SW480 (cell line): ENCODE results near the gene GGNBP2.

Experiments used
- DNase-seq: peaks from one replicate; pipeline ENCODE4 v3.0.0-alpha.2; 2016; ENCODE audit warnings: low spot score

Gene GGNBP2

GRCh38 chr17:36514856-36515255 lies 29.9 kb upstream of the GGNBP2 start:
- DNase-seq, result no peak

DNA sequence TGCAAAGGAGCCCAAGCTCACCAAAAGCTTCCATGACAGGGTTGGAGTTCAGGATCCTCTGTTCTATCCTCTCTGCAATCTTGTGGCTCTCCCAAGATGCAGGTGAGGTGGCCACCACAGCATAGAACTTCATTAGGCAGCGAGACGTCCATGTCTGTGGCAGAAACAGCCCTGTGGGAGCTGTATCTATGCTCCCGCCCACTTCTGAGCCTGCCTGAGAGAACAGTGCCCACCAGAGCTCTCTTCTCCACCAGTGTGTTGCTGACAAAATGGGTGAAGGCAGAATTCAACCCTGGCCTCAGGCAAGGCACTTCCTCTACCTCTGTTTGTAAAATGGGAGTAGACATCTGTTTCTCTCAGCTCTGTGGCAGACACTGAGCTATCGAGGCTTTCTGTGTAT lies 28.9 kb upstream of the GGNBP2 start:
- no peak for DNase-seq

DNA sequence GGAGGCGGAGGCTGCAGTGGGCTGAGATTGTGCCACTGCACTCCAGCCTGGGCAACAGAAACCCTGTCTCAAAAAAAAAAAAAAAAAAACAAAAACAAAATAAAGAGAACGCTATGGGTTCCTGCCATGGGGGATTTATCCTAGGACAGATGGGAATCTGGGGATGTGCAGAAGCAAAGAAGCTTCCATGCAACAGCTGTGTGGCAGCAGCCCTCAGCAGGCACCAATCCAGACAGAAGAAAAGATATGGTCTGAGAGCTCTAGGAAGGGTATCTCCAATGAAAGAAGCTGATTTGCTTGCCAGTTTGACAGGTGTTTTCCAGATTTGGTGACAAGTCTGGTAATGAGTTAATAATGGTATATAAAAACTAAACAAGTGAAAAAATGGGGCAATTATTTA lies 21.6 kb upstream of the GGNBP2 start:
- DNase-seq, result no peak

DNA sequence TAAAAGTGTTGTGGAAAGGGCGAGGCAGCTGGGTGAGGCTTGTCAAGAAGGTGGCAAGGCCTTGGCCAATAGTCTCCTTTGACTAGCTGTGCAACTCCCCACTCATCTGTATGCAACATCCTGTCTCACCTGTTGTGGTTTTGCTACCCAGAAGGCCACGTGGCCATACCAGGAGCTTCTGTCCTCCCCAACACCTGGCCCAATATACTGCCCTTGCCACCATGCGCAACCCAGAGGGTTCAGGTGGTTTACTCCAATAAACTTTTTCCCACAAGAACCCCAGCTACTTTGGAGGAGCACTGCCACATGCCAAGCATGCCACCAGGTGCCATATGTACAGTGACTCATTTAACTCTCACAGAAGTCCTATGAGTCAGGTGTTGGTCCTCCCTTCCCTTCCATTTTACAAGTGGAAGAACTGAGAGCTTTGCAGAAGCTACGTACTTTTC lies 20.3 kb upstream of the GGNBP2 start:
- DNase-seq, result peak; percentile 50

DNA sequence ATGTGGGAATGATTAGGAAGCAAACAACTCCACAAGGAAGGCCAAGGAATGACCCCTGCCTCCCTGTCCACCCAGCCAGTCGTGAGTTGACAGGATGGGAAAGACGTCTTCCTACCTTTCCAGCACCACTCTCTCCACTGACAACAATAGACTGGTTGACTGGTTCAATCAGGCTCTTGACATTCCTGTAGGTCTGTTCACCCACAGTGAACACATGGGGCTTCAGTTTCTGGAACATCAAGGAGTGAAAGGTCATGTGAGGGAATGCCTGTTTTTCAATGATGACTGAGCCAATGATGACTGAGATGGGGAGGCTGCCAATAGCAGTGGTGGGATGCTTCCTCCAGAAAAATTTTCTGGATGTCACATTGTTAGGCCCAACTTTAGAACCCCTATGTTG lies 19.6 kb upstream of the GGNBP2 start:
- no peak for DNase-seq

DNA sequence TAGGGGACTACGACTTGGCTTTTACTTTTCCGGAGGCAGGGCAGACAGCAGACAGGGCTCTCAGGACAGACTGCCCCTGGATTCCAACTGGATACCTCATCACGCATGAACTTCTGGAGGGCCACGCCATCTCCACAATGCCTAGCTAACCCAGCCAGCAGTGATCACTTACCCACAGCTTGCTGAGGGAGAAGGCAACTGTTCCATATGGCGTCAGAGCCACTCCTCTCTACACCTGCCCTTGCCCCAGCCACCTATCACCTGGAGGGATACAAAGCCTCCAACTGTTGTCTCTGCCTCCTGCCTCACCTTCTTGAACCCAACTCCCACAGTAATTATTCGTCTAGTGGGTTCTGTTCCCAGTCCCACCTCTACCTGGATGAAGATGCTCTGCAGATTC lies 18.8 kb upstream of the GGNBP2 start:
- no peak for DNase-seq

DNA sequence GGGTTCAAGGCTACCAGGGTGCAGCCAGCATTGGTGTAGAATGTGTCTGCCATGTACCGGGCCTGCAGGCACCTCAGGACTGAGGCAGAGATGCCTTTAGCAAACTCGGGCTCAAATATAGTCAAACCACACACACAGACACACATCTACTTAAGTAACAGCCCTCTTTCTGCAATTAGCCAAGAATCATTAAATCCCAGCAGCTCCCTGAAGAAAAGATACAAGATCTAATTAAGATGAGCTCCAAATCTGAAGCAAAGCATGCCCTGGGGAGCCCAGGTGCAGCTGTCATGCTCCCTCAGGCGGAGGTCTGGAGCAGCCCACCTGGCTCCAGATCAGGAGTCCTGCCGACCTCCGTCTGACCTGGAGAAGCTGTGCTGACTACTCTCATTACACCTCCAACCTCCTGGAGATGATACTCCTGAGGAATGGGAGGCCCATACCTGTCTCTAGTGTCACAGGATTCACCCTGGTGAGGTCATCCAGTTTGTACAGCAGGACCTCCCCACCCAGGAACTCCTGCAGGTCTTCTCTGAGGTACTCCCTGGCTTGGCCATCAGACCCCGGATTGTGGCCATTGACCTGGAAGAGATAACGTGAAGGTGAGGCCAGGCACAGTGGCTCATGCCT lies 17.0 kb upstream of the GGNBP2 start:
- no peak for DNase-seq

GRCh38 chr17:36529121-36529520 lies 15.6 kb upstream of the GGNBP2 start:
- DNase-seq, result no peak

DNA sequence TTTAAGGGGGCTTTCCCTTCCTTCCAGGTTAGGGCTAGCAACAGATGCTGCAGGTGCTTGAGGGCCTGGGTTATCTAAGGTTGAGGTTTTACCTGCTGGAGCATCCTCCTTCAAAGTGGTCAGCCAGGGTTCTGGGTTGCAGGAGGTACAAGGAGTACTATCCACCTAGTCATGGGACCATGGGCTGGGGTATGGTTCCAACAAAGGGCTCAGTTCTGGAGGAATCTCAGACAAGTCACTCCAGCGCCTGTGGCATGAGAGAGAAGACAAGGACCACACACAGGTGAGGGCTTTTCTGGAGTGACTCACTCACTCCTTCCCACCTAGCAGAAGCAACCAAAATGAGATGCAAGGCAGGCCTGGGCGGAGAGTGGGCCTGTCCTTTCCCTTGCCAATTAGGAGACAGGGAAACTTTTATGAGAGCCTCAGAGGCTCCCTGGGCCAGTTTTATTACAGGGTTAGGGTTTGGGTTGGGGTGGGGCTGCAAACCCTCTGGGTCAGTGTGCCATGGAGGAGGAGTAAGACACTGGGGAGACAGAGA lies 12.2 kb upstream of the GGNBP2 start:
- no peak for DNase-seq

GRCh38 chr17:36533935-36534839 lies 10.5 kb upstream of the GGNBP2 start:
- DNase-seq, result peak; percentile 69

DNA sequence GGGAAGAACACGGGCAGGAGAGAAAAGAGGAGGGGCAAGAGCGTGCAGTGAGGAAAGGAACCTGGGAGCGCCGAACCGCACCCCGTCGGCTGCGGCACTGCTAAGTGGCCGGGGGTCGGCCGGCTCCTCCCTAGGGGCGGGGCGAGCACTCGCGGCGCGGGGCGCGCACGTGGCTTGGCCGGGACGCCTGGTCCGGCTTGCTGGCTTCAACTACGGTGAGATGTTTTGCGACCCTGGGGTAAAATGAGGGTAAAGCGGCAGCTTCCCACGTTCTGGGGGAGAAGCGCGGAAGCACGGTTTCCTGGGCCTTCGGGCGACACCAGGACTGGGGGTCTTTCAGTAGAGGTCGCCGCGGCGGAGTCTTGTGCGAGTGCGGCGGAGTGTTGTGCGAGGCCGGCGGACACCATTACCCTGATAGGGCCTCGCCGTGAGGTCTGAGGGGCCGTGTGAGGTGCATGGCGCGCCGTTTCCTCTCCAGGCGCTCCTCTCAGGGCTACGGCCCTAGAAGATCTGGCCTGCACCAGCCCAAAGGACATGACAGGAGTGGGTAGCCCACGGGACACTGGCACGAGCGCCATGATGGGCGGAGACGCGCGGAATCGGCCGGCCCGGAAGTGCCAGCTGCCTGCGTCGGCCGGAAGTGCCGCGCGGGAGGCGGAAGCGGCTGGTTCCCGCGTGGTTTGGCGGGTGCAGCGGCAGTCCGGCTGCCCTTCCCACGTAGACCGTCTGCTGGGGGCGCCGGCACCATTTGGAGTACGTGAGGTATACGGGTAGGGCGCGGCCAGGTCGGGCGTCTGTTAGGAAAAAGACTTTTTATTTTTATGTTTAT lies 9.7 kb upstream of the GGNBP2 start, which contains the start of the genes MYO19 and PIGW:
Gene MYO19 (minus strand): TSS at position 29 of the 829 bp plus-strand sequence. CDS start 2,330 bp downstream, outside the sequence.
Gene PIGW (plus strand): TSS at position 148 of the 829 bp plus-strand sequence. CDS start 2,115 bp downstream, outside the sequence.
- DNase-seq, result peak; percentile 91

GRCh38 chr17:36535669-36536081 lies 9.0 kb upstream of the GGNBP2 start:
- no peak for DNase-seq

DNA sequence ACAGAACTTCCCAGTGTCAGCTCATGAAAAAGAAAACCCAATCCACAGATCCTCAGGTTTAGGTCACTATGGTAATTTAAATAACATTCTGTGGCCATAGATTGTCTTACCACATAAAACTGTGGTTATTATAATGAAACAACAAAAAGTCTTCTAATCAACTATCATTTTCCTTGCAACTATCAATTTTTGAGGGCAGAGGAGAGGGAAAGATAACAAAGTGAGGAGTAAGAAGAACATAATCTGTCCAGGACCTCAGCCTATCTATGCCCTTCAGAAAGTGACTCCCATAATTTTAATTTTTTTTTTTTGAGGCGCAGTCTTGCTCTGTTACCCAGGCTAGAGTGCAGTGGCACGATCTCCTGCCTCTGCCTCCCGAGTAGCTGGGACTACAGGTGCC lies 4.0 kb upstream of the GGNBP2 start:
- no peak for DNase-seq

GRCh38 chr17:36542755-36543154 lies 2.0 kb upstream of the GGNBP2 start:
- DNase-seq, result no peak

- DNase-seq, result no peak
Measured at GRCh38 chr17:36544044-36544306, 744 bp upstream of the GGNBP2 start.

- DNase-seq, result no peak
Measured at GRCh38 chr17:36545077-36545464, 352 bp downstream of the GGNBP2 start.

- peak; percentile 96 for DNase-seq
Measured at GRCh38 chr17:36545465-36546417, 1.0 kb downstream of the GGNBP2 start.

DNA sequence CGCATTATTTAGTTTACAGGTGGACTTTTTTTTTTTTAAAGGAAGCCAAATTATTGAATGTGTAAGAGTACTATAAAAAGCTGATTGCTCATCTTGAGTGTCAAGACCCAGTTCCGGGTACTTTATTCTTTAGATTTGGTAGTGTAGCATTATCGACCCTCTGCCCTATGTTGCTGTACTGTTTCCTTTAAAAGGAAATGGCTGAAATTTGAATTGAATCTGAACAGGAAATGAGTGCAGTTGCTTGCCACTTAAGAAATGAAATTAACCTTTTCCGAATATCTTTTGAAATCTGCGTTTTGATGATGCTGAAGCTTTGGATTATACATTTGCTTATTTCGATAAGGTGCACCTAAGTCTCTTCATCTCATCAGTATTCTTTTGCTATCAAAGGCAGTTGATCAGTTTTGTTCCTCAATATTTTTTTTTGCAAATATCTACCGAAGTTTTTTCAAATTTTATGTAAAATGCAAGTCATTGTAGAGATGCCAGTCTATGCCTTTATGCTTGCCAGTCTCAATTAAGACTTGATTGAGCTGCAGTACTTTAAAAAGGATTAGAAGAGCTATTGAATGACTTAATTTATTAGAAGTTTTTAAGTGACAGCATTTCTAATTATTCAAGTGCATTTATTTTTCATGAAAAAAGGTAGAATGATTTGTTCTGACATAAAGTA lies 1.8 kb downstream of the GGNBP2 start:
- no peak for DNase-seq

- no peak for DNase-seq
Measured at GRCh38 chr17:36547776-36548175, 3.1 kb downstream of the GGNBP2 start.
